GM21576 (cell line): ENCODE results near the gene NKX2-8.

ENCODE experiments used
- ATAC-seq: cut with Tn5 transposase; IDR thresholded peaks from one replicate; pipeline ENCODE4 v1.9.1; 2021; ENCODE audit warnings: mild to moderate bottlenecking, moderate library complexity; ENCODE audit not compliant: unreplicated experiment

The NKX2-8 gene

DNA sequence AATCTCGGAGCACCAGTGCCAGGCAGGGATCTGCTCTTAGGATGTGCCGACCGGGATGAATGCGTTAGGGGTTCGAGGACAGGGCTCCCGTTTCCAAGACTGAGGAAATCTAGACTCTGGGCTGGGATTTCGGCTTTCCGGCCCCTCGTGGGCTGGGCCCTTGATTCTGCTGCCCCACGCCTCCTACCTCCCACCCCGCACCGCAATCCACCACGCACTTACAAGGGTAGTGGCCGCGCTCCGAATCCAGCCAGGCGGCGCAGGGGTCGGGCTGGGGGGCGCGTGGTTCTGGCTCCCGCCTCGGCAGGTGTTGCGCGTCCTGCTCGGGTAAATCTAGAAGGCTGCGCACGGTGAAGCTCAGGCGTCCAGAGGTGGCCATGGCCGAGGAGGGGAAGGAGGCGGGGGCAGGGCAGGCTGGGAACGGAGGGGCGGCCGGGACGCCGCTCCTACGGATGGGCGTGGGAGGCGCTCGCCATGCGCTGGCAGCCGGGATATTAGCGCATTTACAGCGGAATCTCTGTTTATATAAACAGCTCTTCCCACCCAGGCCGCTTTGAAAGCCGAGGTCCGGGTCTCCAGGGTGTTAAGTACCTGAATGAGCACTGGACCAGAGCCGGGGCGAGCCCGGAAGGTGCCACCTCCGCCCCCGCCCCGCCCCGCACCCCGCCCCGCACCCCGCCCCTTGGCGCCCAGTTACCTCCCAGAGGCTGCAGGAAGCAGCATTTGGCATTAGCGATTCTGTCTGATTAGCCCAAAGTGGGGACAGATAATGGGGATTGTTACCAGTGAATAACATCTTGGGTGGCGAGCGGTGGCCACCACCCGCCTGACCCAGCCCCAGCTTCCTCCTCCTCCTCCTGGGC, at the start of gene NKX2-8:
Gene NKX2-8, minus strand, starts transcription at position 604 of the 863 bp plus-strand sequence. Its CDS starts 225 bp downstream, at position 379.
- ATAC-seq = no peak

- ATAC-seq = no peak
Measured at GRCh38 chr14:36627981-36628380, 45.6 kb upstream of the NKX2-8 start.

DNA sequence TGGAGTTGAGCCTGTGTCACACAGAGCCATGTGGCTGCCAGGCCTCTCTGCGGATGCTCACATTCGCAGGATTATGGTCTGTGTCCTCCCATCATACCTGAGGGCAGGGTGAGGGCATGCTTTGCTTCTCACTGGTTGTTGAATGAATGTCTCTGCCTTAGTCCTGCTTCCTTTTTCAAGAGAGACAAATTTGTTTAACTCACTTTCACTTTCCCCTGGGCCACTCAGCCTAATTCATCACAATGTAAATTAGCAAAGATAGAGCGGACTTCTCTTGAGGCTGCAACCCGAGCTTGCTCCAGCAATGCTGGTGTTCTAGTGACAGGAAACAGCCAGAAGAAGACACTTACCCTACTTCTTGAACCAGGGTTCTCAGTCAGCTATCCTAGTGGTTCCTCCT, 43.7 kb upstream of the NKX2-8 start:
- no peak for ATAC-seq

DNA sequence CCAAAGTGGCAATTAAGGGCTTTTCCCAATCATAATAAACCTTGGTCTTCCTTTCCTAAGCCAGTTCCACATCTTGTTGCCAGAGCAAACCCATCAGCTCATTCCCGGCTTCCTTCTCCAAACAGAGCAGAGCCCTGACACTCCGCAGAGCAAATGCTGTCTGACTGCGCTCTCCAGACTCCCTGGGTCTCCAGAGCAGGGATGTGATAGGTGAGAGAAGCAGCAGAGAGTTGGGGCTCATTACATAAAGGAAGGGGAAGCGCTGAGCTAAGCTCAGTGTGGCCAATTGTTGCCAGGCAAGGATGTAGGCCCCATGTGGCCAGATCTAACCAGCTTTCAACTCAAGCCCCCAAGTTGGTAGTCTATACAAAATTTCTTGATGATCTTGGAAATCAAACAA, 43.0 kb upstream of the NKX2-8 start:
- ATAC-seq = no peak

GRCh38 chr14:36625014-36625413, 42.6 kb upstream of the NKX2-8 start:
- ATAC-seq = no peak

DNA sequence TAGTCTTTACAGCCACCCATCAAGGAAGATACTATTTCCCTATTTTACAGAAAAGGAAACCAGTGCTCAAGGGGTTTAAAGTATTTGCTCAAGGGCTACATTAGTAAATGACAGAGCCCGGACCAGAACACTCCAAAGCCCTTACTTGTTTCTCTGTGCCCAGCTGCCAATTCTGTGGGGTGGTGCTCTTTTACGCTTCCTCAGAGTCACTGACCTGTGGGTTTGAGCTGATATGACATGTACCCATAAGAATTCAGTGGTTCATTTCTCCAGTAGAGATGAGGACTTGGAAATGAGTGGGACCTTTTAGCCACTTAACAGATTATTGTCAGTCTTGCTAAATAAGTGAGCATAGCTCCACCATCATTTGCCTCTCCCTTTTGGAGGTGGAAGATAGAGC, 37.4 kb upstream of the NKX2-8 start:
- ATAC-seq = no peak

GRCh38 chr14:36619131-36619530, 36.7 kb upstream of the NKX2-8 start:
- no peak for ATAC-seq

GRCh38 chr14:36618641-36619040, 36.2 kb upstream of the NKX2-8 start:
- no peak for ATAC-seq

- no peak for ATAC-seq
Measured at GRCh38 chr14:36617824-36618223, 35.4 kb upstream of the NKX2-8 start.

GRCh38 chr14:36605506-36605857, 23.1 kb upstream of the NKX2-8 start:
- no peak for ATAC-seq

- no peak for ATAC-seq
Measured at GRCh38 chr14:36604757-36605505, 22.5 kb upstream of the NKX2-8 start.

DNA sequence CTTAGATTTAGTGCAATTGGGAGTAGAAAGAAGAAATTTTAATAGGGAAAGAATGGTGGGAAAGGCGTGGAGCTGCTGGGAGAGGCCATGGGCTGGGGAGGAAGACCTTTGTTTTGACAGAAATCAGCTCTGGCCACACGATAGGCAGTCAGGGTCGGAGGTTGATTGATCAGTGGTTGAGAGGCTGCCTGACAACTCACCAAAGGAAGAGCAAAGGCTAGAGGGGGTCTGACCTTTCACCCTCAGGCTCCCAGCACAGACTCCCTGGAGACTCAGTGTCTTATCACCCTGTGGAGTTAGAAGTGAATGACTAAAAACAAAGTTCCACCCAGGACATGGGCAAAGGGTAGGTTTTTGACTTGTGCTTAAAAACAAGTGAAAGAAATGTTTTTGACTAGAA, 18.0 kb upstream of the NKX2-8 start:
- no peak for ATAC-seq

GRCh38 chr14:36591482-36591881, 9.1 kb upstream of the NKX2-8 start:
- ATAC-seq = no peak

DNA sequence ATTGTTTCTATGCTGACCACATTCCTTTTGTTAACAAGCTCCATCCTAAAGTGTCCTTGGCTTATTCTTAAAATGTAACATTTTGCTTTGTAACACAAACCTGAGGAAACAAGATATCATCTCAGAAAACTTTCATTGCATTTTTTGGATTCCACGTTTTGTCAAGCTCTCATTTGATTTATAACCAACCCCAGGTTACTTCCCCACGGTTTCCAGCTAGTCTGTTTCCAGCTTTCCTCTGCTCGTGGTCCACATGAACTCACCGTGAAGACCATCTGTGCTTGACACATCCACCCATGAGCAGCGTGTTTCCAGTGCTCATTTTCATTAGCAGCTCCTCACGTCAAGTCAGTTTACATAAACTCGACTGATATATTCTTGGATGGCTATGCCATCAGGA, 6.4 kb upstream of the NKX2-8 start:
- ATAC-seq = no peak

GRCh38 chr14:36588119-36588518, 5.7 kb upstream of the NKX2-8 start:
- ATAC-seq = no peak

DNA sequence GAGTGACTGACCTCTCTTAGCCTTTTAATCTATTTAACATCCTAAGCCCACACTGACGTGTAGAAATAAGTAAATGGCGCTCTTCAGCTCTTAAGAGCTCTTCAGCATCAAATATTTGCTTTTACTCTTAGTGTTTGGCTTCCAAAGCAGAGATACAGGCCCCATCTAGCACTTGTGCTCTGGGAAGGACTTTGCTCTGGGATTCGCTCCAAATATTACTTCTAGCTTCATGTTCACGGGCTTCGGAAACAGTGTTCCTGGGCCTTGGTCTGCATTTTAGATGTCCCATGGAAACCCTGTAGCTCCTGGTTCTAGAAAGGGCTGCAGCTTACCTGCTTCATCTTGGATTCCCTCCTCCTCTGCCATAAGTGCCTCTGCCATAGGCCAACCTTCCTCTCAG, 2.7 kb upstream of the NKX2-8 start:
- no peak for ATAC-seq

- no peak for ATAC-seq
Measured at GRCh38 chr14:36583893-36584811, 1.7 kb upstream of the NKX2-8 start.

GRCh38 chr14:36583242-36583892, 953 bp upstream of the NKX2-8 start:
- no peak for ATAC-seq

- ATAC-seq = no peak
Measured at GRCh38 chr14:36582874-36583241, 444 bp upstream of the NKX2-8 start.
